CD4-positive, CD25-positive, alpha-beta regulatory T cell (primary cell): ENCODE measurements around the gene KLF2. TPM values are rescaled to one million over a fixed set of nuclear protein-coding genes. Genes with fewer than 3 reads are reported as not detected.
"Not testable (repeated sequence)": the region's sequence is repeated elsewhere in the genome, so short reads cannot be mapped to it uniquely, and the experiment has no call there.

ENCODE experiments used
- ATAC-seq, 2 donors: fragments of 150-1000 bp; cut with Tn5 transposase; one replicate each; pipeline ENCODE4 v1.10.0; 2021; ENCODE audit warnings: low read depth in 2 of 2, moderate number of reproducible peaks in 2 of 2, moderate library complexity in 1 of 2
- DNase-seq, 3 donors: peaks; one replicate each; pipeline versions ENCODE4 v3.0.0 to v3.0.0-alpha.2; 2012 to 2022; ENCODE audit warnings: mixed read lengths in 1 of 3
- H3K27ac ChIP-seq: one replicate; pipeline ENCODE4 v1.7.0; 2013; ENCODE audit warnings: mild to moderate bottlenecking, low read length; ENCODE audit not compliant: insufficient read depth, poor library complexity, severe bottlenecking
- H3K27me3 ChIP-seq: one replicate; pipeline ENCODE4 v1.7.0; 2013; ENCODE audit warnings: low read length; ENCODE audit not compliant: control insufficient read depth, insufficient read depth
- H3K36me3 ChIP-seq: one replicate; pipeline ENCODE4 v1.7.0; 2013; ENCODE audit warnings: mild to moderate bottlenecking, low read length, moderate library complexity; ENCODE audit not compliant: control insufficient read depth, insufficient read depth
- H3K4me1 ChIP-seq: 2 replicates; pipeline ENCODE4 v1.7.0; 2013; ENCODE audit warnings: mild to moderate bottlenecking, low read length; ENCODE audit not compliant: insufficient read depth, control insufficient read depth, poor library complexity, severe bottlenecking
- H3K4me3 ChIP-seq: one replicate; pipeline ENCODE4 v1.7.0; 2013; ENCODE audit warnings: low read depth, mild to moderate bottlenecking, low read length, moderate library complexity
- H3K9me3 ChIP-seq, 2 experiments: 1 replicate in 1 of 2; 2 replicates in 1 of 2; pipeline ENCODE4 v1.7.0; 2013; ENCODE audit warnings: low read length in 2 of 2, mild to moderate bottlenecking in 1 of 2, moderate library complexity in 1 of 2; ENCODE audit not compliant: control insufficient read depth in 2 of 2
- H3K27ac Mint-ChIP-seq, 3 donors: one replicate each; pipeline ENCODE4 v1.8.0; 2020 to 2022; ENCODE audit warnings: mild to moderate bottlenecking in 3 of 3, mixed read lengths in 3 of 3, moderate library complexity in 2 of 3
- H3K27me3 Mint-ChIP-seq: one replicate; pipeline ENCODE4 v1.8.0; 2022; ENCODE audit warnings: mild to moderate bottlenecking, mixed read lengths
- H3K36me3 Mint-ChIP-seq: one replicate; pipeline ENCODE4 v1.8.0; 2020; ENCODE audit warnings: mixed read lengths
- H3K4me1 Mint-ChIP-seq, 4 donors: one replicate each; pipeline ENCODE4 v1.8.0; 2020 to 2022; ENCODE audit warnings: mixed read lengths in 4 of 4, mild to moderate bottlenecking in 1 of 4
- H3K4me3 Mint-ChIP-seq, 4 donors: one replicate each; pipeline ENCODE4 v1.8.0; 2020 to 2022; ENCODE audit warnings: mild to moderate bottlenecking in 4 of 4, mixed read lengths in 4 of 4, moderate library complexity in 3 of 4
- H3K9me3 Mint-ChIP-seq, 7 donors: one replicate each; pipeline ENCODE4 v1.8.0; 2020 to 2022; ENCODE audit warnings: mixed read lengths in 7 of 7, mild to moderate bottlenecking in 3 of 7, moderate library complexity in 2 of 7
- polyA plus RNA-seq, 4 donors: library from polyadenylated mRNA; unstranded; fragments of 300-500 nt; fragmentation: Illumina TruSeq; gene quantifications; one replicate each; pipeline ENCODE4 v1.2.3, GENCODE V29; 2021
- total RNA-seq: library from RNA; stranded (reverse); gene quantifications from one replicate; pipeline ENCODE4 v1.2.3, GENCODE V29; 2022

The KLF2 gene
- total RNA-seq (725 TPM), polyA plus RNA-seq (100 to 1,000 TPM in 2 of 4 donors, 10 to 100 TPM in 2; 95.1 to 139 (median 118) TPM)

- Histone ChIP-seq H3K27ac (peak within 1 kb of the TSS; percentile 94), H3K36me3 (peaks cover 37% of the 10 kb centered on the region), H3K9me3 (no peaks in the 10 kb centered on the region), H3K4me3 (peak within 1 kb of the TSS; percentile 68), H3K4me1 (peaks cover 34% of the 10 kb centered on the region), H3K27me3 (no peaks in the 10 kb centered on the region)
- Mint-ChIP-seq H3K9me3 (peaks cover 0 to 22% (median 0%) of the 10 kb centered on the region in 7 donors), H3K36me3 (peaks cover 37% of the 10 kb centered on the region), H3K4me1 (peaks cover 3 to 43% (median 21%) of the 10 kb centered on the region in 4 donors), H3K4me3 (peak within 1 kb of the TSS; percentile 81 to 90 (median 86)), H3K27me3 (peaks cover 24% of the 10 kb centered on the region), H3K27ac (peak within 1 kb of the TSS; percentile 83 to 100 (median 96))
- ATAC-seq (peak; percentile 74 to 77), DNase-seq (peak; percentile 92 to 96 (median 94))
These were observed at the start of gene KLF2 for GRCh38 chr19:16324384-16325160. Gene KLF2 (plus strand): TSS chr19:16324826. CDS start chr19:16324924, 98 bp downstream.

- peaks cover 0 to 1% (median 0%) of the 10 kb centered on the region in 7 donors for H3K9me3 Mint-ChIP-seq
- H3K27ac Mint-ChIP-seq, result peak overlapping the region in 1 of 3 donors; percentile 47
- Histone ChIP-seq H3K27me3 (no peaks in the 10 kb centered on the region), H3K4me1 (peaks cover 14% of the 10 kb centered on the region), H3K4me3 (no peak overlapping the region), H3K36me3 (no peaks in the 10 kb centered on the region), H3K27ac (no peak overlapping the region), H3K9me3 (no peaks in the 10 kb centered on the region)
- peaks cover 22% of the 10 kb centered on the region for H3K27me3 Mint-ChIP-seq
- ATAC-seq, result no peak
- no peaks in the 10 kb centered on the region for H3K36me3 Mint-ChIP-seq
- H3K4me1 Mint-ChIP-seq, result peaks cover 7 to 24% (median 9%) of the 10 kb centered on the region in 4 donors
- DNase-seq, result no peak
- H3K4me3 Mint-ChIP-seq, result no peak overlapping the region
These were observed 44.3 kb upstream of the KLF2 start for GRCh38 chr19:16280306-16280705.

- H3K4me1 Mint-ChIP-seq, result peaks cover 8 to 32% (median 9%) of the 10 kb centered on the region in 4 donors
- peaks cover 28% of the 10 kb centered on the region for H3K27me3 Mint-ChIP-seq
- DNase-seq, result no peak
- H3K27ac Mint-ChIP-seq, result no peak overlapping the region
- Histone ChIP-seq H3K4me3 (no peak overlapping the region), H3K9me3 (no peaks in the 10 kb centered on the region), H3K27ac (no peak overlapping the region), H3K27me3 (no peaks in the 10 kb centered on the region), H3K36me3 (no peaks in the 10 kb centered on the region), H3K4me1 (peaks cover 18% of the 10 kb centered on the region)
- no peaks in the 10 kb centered on the region for H3K36me3 Mint-ChIP-seq
- ATAC-seq, result no peak
- H3K4me3 Mint-ChIP-seq, result no peak overlapping the region
- H3K9me3 Mint-ChIP-seq, result peaks cover 0 to 1% (median 0%) of the 10 kb centered on the region in 7 donors
These were observed 42.9 kb upstream of the KLF2 start for GRCh38 chr19:16281743-16282142.

DNA sequence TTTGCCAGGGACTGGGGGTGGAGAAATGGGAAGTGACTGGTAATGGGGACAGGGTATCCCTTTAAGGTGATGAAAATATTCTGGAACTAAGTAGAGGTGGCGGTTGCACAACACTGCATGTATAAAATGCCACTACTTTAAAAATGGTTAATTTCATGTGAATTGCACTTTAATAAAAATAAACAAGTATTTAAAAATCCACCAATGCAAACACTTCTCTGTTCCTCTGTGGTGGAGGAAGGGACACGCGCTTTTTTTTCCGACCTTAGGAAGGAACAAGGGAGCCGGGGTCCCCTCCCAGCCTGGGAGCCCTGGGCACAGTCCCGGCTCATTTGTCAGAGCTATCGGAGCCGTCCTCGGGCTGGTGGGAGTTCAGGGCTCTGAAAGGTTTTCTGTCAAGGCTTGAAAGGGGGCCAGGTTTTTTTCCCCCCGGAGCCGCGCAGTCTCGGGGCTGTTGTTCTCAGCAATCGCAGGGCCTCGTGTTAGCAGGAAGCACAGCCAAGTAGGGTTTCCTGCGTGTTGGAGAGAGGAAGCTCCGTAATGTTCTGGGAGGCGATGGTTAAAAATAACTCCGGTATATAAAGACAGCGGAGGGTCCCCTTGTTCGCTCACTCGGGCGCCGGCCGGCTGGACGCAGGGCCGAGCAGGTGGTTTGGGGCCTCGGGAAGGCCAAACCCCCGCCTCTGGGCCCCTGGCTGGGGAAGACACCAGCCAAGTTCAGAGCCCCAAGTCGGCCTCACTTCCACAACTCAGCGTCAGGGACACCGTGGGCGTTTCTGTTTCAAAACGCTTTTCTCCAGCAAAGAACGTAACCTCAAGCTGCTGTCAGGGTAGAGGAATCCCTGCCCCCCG lies 41.2 kb upstream of the KLF2 start:
- Histone ChIP-seq H3K4me1 (peaks cover 19% of the 10 kb centered on the region), H3K9me3 (no peaks in the 10 kb centered on the region), H3K27me3 (no peaks in the 10 kb centered on the region), H3K27ac (peak overlapping the region; percentile 23), H3K36me3 (no peaks in the 10 kb centered on the region), H3K4me3 (peak overlapping the region; percentile 13)
- Mint-ChIP-seq H3K4me3 (peak overlapping the region; percentile 61 to 70 (median 66)), H3K4me1 (peaks cover 9 to 36% (median 11%) of the 10 kb centered on the region in 4 donors), H3K36me3 (no peaks in the 10 kb centered on the region), H3K9me3 (peaks cover 0 to 1% (median 0%) of the 10 kb centered on the region in 7 donors), H3K27ac (peak overlapping the region; percentile 87 to 92 (median 87)), H3K27me3 (peaks cover 36% of the 10 kb centered on the region)
- ATAC-seq (peak; percentile 53 to 61), DNase-seq (peak in 2 of 3 donors; percentile 38 to 67)

- Histone ChIP-seq H3K27ac (no peak overlapping the region), H3K36me3 (no peaks in the 10 kb centered on the region), H3K4me1 (peaks cover 21% of the 10 kb centered on the region), H3K27me3 (no peaks in the 10 kb centered on the region), H3K9me3 (no peaks in the 10 kb centered on the region), H3K4me3 (no peak overlapping the region)
- Mint-ChIP-seq H3K4me1 (peaks cover 9 to 39% (median 11%) of the 10 kb centered on the region in 4 donors), H3K27me3 (peaks cover 41% of the 10 kb centered on the region), H3K4me3 (peak overlapping the region in 2 of 4 donors; percentile 35 to 53), H3K9me3 (peaks cover 0 to 1% (median 0%) of the 10 kb centered on the region in 7 donors), H3K36me3 (no peaks in the 10 kb centered on the region), H3K27ac (peak overlapping the region; percentile 73 to 92 (median 77))
- DNase-seq (no peak), ATAC-seq (no peak)
These were observed 40.1 kb upstream of the KLF2 start for GRCh38 chr19:16284505-16284904.

GRCh38 chr19:16285079-16285478 lies 39.5 kb upstream of the KLF2 start:
- not testable (repeated sequence) for H3K4me3 ChIP-seq, H3K27me3 ChIP-seq, H3K27ac ChIP-seq, H3K9me3 Mint-ChIP-seq, H3K9me3 ChIP-seq, H3K36me3 ChIP-seq, ATAC-seq, H3K4me3 Mint-ChIP-seq, DNase-seq, H3K36me3 Mint-ChIP-seq
- peak overlapping the region in 2 of 3 donors; percentile 11 to 92 for H3K27ac Mint-ChIP-seq
- H3K4me1 ChIP-seq, result peaks cover 21% of the 10 kb centered on the region
- H3K4me1 Mint-ChIP-seq, result peaks cover 9 to 41% (median 11%) of the 10 kb centered on the region in 4 donors
- H3K27me3 Mint-ChIP-seq, result peaks cover 41% of the 10 kb centered on the region

DNA sequence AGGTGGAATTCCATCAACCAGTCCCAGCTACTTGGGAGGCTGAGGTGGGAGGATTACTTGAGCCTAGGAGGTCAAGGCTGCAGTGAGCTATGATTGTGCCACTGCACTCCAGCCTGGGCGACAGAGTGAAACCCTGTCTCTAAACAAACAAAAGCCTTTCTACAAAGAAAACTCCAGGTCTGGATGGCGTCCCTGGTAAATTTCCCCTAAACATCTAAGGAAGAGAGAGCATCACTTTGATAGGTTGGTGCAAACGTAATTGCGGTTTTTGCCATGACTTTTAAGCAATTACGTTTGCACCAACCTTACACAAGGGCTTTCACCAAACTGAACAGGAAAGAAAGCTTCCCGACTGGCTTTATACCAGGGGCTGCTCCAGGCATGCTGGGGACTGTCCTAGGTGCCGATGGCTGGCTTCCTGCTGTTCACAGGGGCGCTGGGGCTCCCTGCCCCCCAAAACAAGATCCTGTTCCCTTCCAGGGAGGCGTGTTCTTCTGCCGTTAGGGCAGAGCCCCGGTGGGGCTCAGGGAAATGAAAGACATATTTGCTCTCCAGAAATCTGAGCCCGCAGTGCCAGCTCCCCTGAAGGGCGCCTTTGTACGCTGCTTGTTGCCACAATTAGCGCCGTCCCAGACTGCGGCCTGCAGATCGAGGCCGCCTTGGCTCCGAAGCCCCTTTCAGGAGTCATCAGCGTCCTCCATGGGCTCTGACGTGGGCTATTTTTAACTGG lies 38.7 kb upstream of the KLF2 start:
- Mint-ChIP-seq H3K4me3 (no peak overlapping the region), H3K4me1 (peaks cover 9 to 41% (median 11%) of the 10 kb centered on the region in 4 donors), H3K36me3 (no peaks in the 10 kb centered on the region), H3K27ac (peak overlapping the region in 1 of 3 donors; percentile 20), H3K27me3 (peaks cover 41% of the 10 kb centered on the region), H3K9me3 (peaks cover 0 to 2% (median 0%) of the 10 kb centered on the region in 7 donors)
- Histone ChIP-seq H3K4me1 (peaks cover 21% of the 10 kb centered on the region), H3K9me3 (no peaks in the 10 kb centered on the region), H3K27ac (no peak overlapping the region), H3K36me3 (no peaks in the 10 kb centered on the region), H3K4me3 (no peak overlapping the region), H3K27me3 (no peaks in the 10 kb centered on the region)
- ATAC-seq (no peak), DNase-seq (no peak)
